Right renal cortex interstitium (tissue), 3 donors: Measurements from ENCODE around the gene TDRD7. TPM values are rescaled to one million over a fixed set of nuclear protein-coding genes. Genes with fewer than 3 reads are reported as not detected.

Experiments
- DNase-seq, 3 donors: peaks; one replicate each; pipeline ENCODE4 v3.0.0-alpha.2; 2013; ENCODE audit warnings: low read depth in 3 of 3, low spot score in 2 of 3
- polyA plus RNA-seq, 3 donors: library from polyadenylated mRNA; unstranded; fragments of 120-200 nt; gene quantifications; one replicate each; pipeline ENCODE4 v1.2.1, GENCODE V29; 2013; ENCODE audit not compliant: insufficient read length in 3 of 3

Gene TDRD7
- polyA plus RNA-seq, 3 donors, result 7.6 to 9.1 (median 8.7) TPM

DNA sequence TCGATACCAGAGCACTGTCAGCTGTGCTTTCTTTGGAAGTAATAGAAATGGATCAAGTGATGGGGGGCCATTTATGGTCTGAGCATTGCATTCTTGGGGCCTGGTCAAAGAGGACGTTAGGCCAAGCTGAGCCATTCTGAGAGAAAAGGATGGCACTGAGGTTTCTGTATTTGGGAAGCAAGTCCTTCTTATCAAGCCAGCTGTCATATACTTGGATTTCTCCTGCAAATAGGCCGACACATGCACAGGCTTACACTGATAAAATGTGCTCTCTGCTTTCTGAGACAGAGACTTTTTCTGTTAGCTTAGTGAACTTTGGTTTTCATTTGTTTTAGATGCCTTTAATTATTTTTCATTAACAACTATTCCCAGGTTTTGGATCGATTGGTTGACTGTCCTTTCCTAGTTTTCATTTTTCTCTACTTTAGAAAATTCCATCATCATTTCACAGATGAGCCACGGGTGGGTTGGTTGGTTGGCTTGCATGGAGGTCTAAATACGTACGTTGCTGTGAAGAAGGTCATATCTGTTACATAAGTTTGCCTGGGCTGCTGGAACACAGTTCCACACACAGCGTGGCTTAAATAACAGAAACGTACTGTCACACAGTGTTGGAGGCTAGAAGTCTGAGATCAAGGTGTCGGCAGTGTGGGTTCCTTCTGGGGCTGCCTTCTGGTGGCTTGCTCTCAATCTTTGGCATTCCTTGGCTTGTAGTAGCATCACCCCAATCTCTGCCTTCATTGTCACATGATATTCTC lies 109.9 kb downstream of the TDRD7 start:
- DNase-seq, result no peak

DNA sequence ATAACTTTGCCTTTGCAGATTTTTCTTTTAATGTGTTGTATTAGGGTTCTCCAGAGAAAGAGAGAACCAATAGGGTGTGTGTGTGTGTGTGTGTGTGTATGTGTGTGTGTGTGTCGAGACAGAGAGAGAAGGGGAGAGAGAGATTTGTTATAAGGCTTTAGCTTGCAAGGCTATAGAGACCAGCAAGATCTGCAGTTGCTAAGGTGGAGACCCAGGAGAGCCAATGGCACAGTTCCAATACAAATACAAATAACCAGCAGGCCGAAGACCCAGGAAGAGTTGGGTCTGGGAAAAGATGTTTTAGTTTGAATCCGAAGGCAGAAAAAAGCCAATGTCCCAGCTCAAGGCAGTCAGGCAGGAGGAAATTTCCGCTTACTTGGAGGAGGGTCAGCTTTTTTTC lies 112.5 kb downstream of the TDRD7 start:
- DNase-seq, result no peak

GRCh38 chr9:97525451-97525850 lies 113.6 kb downstream of the TDRD7 start:
- DNase-seq, result no peak

DNA sequence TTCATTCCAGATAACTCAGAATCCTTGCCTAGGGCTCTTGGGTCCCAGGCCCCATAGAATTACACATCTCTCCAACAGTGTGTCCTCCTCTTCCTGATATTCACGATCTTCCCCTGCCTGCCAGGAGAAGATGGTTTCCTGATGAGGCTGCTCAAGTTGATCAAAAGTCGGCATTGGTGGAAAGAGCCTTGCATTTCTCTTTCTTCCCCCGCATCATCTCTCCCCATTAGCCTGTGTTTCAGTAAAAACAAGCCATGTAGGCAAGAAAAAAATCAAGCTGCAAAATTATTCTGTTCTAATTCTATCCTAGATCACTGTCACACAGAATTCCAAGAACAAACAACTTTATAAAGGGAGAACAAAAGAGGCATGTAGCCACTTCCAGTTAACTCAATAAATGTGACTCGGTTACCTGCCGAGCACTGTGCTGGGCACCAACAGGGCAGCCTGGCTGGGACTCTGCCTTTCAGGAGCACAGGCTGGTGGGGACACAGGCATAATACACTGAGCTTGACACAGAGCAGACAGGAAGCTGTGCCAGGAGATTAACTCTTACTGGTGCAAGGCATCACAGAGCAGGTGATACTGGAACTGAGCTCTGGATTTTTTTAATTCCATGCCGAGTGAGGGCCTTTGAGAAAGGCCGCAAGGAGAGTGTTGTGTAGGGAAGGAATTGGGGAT lies 115.1 kb downstream of the TDRD7 start:
- no peak for DNase-seq

DNA sequence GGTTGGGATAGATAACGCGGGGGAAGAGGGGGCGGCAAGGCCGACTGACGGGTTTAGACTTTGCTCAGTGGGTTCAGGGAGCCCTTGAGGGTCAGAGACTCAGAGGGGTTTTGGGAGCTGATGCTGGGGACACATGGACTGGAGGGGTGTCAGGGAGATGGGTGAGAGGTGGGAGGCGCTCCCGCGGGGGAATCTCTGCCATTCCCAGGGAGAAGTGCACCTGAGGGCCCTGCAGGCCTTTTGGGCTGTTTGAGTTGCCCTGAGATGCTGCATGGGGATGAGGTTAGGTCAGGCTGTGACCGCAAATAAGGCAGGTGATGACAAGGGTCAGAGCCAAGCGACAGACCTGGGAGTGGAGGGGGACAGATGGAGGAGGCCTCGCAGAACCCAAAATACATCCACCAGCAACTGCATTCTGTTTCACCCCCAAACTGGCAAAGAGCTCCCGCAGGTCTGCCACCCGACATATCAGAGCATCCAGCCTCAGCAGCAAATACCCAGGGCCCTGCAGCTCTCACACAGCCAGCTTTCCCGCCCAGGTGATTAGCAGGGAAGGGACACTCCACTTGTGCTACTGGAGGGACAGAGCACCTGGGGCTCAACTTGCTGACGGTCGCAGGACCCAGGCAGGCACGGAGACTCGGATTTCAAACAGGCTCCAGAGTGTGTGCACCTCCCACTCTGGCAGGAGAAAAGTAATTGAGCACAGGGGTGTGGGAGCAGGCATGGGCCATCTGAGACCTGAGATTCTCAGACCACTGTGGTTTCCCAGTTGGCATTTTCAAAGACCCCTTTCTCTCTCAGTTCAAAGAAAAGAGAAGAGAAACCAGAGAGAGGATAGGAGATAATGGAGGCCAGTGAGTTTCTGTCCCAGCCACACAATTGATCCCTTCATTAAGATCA lies 116.0 kb downstream of the TDRD7 start:
- DNase-seq, result no peak

DNA sequence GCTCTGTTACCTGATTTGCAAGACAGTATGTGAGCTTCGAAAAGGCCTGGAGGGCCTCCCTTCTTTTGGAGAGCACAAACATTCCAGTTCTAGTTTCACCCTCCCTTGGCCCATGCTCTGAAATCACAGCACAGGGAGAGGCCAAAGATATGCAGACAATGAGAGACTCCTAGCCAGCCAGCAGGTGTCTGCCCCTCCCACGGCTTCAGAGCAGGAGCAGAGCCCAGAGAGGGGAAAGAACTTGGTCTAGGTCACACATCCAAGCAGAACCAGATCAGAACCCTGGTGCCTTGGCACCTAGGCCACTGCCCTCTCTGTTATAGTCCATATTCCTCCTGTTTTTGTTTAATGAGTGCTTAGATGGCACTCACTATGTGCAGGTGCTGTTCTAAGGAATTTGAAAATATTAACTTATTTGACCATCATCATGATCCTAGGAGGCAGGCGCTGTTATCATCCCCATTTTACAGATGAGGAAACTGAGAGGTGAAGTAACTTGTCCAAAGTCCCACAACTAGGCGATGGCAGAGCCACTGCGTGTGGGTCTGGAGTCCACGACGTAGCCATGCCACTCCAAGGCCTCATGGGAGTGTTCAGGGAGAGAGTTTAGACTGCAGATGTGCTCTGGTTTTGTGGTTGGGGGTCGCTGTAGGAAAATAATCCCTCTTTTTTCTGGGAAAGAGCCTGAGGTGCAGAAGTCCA lies 116.8 kb downstream of the TDRD7 start:
- no peak for DNase-seq

DNA sequence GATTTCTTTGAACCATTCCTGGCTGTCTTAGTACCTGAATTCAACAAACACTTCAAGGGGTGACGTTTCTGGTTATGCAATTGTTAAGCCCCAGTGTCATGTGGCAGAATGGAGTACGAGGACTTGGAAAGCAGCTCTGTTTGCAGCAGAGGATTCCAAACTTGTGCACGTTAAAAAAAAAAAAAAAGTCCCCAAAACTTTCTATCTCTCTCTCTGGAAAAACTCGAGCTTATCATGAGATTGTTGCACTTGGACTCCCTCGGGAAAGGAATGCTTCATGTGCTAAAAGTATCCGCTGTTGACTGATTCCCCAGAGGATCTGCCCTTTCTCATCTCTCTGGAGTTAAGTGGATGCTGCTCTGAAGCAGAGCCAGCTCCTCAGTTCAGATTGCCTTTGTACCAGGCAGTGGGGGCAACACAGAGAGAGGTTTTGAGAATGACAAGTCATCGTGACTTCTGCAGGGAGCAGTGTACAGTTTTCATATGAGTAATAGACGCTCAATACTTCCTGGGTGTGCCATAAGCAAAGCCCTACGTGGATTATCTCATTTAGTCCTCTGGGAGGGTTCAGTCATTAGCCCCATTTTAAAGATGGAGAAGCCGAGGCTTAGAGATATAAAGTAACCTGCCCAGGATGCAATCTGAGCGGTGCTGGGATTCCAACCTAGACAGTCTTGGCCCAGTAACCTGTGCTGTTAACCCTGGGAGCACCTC lies 117.6 kb downstream of the TDRD7 start:
- no peak for DNase-seq

DNA sequence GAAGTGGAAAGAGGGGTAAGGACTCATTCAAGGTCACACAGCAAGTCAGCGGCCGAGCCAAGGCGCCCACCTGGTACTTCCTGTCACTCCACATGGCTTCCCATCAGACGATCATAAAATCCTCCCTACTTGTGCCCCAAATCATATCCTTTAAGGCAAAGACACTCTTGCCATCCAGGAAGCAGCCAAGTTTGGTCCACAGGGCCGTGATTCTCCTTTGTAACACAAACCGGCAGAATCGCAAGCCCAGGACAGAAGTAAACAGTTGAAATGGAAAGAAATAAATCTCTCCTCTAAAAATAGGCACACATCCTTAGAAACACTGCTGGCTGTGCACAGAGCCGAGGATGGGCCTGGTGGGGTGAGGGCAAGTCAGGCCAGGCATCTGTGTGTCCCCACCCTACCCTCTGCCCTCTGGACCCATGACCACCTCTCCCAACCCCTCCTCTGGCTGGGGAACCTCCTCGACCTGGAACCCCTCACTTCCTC lies 120.0 kb downstream of the TDRD7 start:
- no peak for DNase-seq

DNA sequence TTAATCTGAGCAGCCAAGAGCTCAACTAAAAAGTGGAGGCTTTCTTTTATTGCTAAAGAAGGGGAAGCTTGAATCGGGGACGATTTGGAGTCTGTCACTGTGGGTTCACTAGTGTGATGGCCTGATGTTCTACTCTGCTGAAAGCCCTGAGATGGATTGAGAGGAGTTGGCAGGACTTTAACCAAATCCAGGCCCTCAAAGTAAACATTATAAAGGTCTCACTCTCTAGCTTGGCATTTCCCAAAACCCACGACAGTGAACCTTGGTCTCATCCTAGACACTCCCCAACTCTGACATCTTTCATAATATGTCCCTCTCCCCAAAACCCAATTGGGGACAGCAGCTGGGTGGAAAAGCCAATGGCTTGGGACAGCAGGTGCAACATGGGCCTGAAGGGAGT lies 122.3 kb downstream of the TDRD7 start:
- no peak for DNase-seq

DNA sequence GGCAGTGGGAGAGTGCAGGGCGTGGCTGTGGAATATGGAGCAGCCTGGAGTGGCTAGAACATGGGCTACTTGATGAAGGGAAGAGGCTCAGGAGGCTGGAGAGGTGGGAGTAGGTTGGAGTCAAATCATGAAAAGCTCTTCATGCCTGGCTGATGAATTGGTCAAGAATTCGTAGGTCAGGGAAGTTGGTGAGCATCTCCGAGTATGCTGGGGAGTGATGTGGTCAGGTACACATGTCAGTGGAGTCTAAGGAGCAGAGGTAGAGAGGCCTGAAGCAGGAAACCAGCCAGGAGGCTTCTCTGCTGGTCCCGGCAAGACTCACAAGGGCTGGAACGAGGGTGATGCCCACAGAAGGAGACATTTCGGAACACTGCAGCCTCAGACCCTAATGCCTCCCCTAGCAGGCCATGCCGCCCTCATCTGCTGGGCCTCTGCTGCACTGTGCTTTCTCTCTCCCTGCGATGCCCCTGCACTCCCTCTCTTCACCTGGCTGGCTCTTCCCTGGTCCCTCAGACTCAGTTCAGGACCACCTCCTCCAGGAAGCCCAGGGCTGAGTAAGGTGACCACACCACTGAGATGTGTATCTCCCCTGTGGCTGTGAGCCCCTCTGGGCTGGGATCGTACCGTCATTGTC lies 123.2 kb downstream of the TDRD7 start:
- DNase-seq, result no peak

DNA sequence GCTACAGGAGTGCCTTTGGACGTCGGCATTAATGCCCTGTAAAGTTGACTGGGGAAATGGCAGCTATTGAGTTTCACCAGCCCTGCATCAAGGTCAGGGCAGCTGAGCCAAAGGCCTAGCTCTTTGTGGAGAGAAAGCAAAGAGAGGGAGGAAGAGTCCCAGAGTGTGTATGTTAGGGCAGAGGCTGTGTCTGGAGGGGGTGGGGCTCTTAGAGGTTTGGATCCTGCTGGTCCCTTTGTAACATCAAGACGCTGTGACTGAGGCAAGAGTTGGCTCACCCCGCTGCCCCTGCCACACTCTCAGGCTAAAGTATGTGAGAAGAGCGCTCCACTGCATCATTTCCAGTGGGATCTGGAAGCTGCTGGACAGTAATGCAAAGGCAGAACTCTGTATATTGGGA lies 123.9 kb downstream of the TDRD7 start:
- DNase-seq, result no peak

DNA sequence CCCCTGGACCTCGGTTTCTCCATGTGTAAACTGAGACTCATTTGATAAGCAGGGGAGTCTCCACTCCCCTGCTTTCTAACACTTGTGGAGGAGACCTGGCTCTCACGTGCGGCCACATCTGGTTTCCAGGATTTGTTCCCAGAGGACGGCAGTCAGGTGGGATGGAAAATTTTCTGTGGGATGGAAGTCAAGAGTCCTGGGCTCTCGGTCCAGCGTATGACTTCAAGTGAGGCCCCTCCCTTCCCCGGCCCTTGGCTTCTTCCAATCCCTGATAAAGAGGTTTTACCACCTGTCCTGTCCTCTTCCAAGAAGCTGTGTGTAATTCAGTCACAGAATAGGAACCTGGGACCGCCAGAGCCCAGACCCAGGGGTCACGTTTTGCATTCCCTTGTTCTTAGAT lies 124.6 kb downstream of the TDRD7 start:
- DNase-seq, result no peak

DNA sequence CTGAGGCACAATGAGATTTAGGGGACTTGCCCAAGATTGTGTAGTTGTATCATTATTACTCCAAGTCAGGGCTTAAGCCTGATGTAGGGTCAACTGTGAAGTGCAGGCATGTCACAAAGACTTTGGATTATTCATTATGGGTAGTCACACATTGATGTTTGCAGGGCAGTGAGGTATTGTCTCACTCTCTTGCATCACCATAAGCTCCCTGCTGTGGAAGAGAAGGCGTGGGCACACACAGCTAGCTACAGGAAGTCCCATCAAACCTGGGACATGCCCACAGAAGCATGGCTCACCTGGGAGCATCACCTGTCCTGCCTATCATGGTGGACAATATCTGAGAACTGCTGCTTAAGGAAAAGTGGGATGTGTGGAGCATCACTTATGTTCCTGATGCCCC lies 131.7 kb downstream of the TDRD7 start:
- DNase-seq, result no peak

- no peak for DNase-seq
Observed at GRCh38 chr9:97545486-97545885, 133.6 kb downstream of the TDRD7 start.

Other genes with a start within 250 kb of the TDRD7 start
- gene CCDC180, start 104.4 kb upstream of the TDRD7 start, polyA plus RNA-seq, result 10 to 100 TPM in 2 of 3 donors, 1 to 10 TPM in 1; 9.8 to 12.8 (median 11.2) TPM
- gene TMOD1, start 89.6 kb downstream of the TDRD7 start, polyA plus RNA-seq, result 1 to 10 TPM; 2.0 to 3.0 (median 2.1) TPM
- gene TSTD2, start 221.3 kb downstream of the TDRD7 start, polyA plus RNA-seq, result 10 to 100 TPM; 29.0 to 33.1 (median 29.8) TPM
- 10 to 100 TPM; 45.9 to 50.6 (median 46.3) TPM for gene NCBP1, start 221.7 kb downstream of the TDRD7 start, polyA plus RNA-seq